SK-N-SH (cell line): ENCODE data around the gene MSMP. TPM values are rescaled to one million over a fixed set of nuclear protein-coding genes. Genes with fewer than 3 reads are reported as not detected.
A peak's percentile ranks its signal among the peaks of the same experiment; 100 is the strongest.

Source experiments
- CTCF ChIA-PET: fragments of 300-600, 350-600 bp; formaldehyde crosslinking; extraction: SDS; loops from one replicate; lab custom pipeline; 2021; lab: Yijun Ruan, JAX
- POLR2A ChIA-PET: fragments of 350-600 bp; sonication (Branson Sonifier 250); formaldehyde crosslinking; extraction: SDS; loops from one replicate; lab custom pipeline; 2020; ENCODE audit warnings: antibody characterized with exemption, inconsistent platforms; lab: Yijun Ruan, JAX
- DNase-seq: peaks from one replicate; pipeline ENCODE4 v3.0.0; 2012
- H2AFZ ChIP-seq: fragments of 200-600 bp; sonication (generic); 2 replicates; pipeline ENCODE4 v1.8.1; 2016; ENCODE audit warnings: antibody characterized with exemption, mild to moderate bottlenecking, low read depth
- H3F3A ChIP-seq: fragments of 200-600 bp; sonication (generic); replicated peaks from 2 replicates; pipeline ENCODE3; 2016; ENCODE audit warnings: antibody characterized with exemption, mild to moderate bottlenecking; ENCODE audit not compliant: insufficient read depth
- H3K27ac ChIP-seq, 2 experiments: fragments of 200-500 bp in 1 of 2; fragments of 200-600 bp in 1 of 2; sonication (Bioruptor generic) in 1 of 2; sonication (generic), shearing (Covaris generic) in 1 of 2; 2 replicates each; pipeline versions ENCODE4 v1.5.1 to v1.6.1; 2014 to 2016; ENCODE audit warnings: low read depth in 2 of 2, inconsistent platforms in 1 of 2, low read length in 1 of 2, mild to moderate bottlenecking in 1 of 2, mixed read lengths in 1 of 2
- H3K27me3 ChIP-seq: fragments of 200-600 bp; sonication (generic), shearing (Covaris generic); 2 replicates; pipeline ENCODE4 v1.6.1; 2016; ENCODE audit warnings: mixed run types; ENCODE audit not compliant: insufficient read depth
- H3K36me3 ChIP-seq, 2 experiments: fragments of 200-500 bp in 1 of 2; fragments of 200-600 bp in 1 of 2; sonication (Bioruptor generic) in 1 of 2; sonication (generic) in 1 of 2; replicated peaks in 1 of 2; 2 replicates each; pipeline versions ENCODE3 to v1.5.1; 2014 to 2016; ENCODE audit warnings: low read length in 1 of 2, mild to moderate bottlenecking in 1 of 2; ENCODE audit not compliant: insufficient read depth in 2 of 2, control insufficient read depth in 1 of 2
- H3K4me1 ChIP-seq, 2 experiments: fragments of 200-500 bp in 1 of 2; fragments of 200-600 bp in 1 of 2; sonication (Bioruptor generic) in 1 of 2; sonication (generic), shearing (Covaris generic) in 1 of 2; 2 replicates each; pipeline versions ENCODE4 v1.5.1 to v1.6.1; 2014 to 2016; ENCODE audit warnings: low read depth in 1 of 2, low read length in 1 of 2, mixed run types in 1 of 2; ENCODE audit not compliant: insufficient read depth in 2 of 2, control insufficient read depth in 1 of 2
- H3K4me2 ChIP-seq: fragments of 200-600 bp; sonication (generic), shearing (Covaris generic); 2 replicates; pipeline ENCODE4 v1.6.1; 2017; ENCODE audit warnings: mixed run types
- H3K4me3 ChIP-seq, 2 experiments: fragments of 200-500 bp in 1 of 2; fragments of 200-600 bp in 1 of 2; sonication (Bioruptor generic) in 1 of 2; sonication (generic), shearing (Covaris generic) in 1 of 2; 2 replicates each; pipeline versions ENCODE4 v1.5.1 to v1.8.1; 2014 to 2016; ENCODE audit warnings: low read depth in 2 of 2, inconsistent platforms in 1 of 2, low read length in 1 of 2, mild to moderate bottlenecking in 1 of 2, mixed read lengths in 1 of 2, moderate library complexity in 1 of 2
- H3K79me2 ChIP-seq: fragments of 200-600 bp; sonication (generic); 2 replicates; pipeline ENCODE4 v1.8.1; 2017; ENCODE audit warnings: mild to moderate bottlenecking; ENCODE audit not compliant: insufficient read depth
- H3K9ac ChIP-seq: fragments of 200-600 bp; sonication (generic); 2 replicates; pipeline ENCODE4 v1.6.1; 2017; ENCODE audit warnings: mixed run types
- H3K9me2 ChIP-seq: fragments of 200-600 bp; sonication (generic); 2 replicates; pipeline ENCODE4 v1.6.1; 2017; ENCODE audit warnings: mixed run types
- H3K9me3 ChIP-seq: fragments of 200-600 bp; sonication (generic); 2 replicates; pipeline ENCODE4 v1.6.1; 2017; ENCODE audit warnings: mixed run types, mild to moderate bottlenecking, moderate library complexity
- H4K20me1 ChIP-seq: fragments of 200-600 bp; sonication (generic); 2 replicates; pipeline ENCODE4 v1.6.1; 2017; ENCODE audit warnings: mild to moderate bottlenecking, mixed run types; ENCODE audit not compliant: insufficient read depth
- ELF1 ChIP-seq: IDR thresholded peaks from 2 replicates; pipeline ENCODE4 v1.4.0; 2012
- EP300 ChIP-seq, 2 experiments: IDR thresholded peaks; 2 replicates each; pipeline versions ENCODE4 v1.4.0 to v1.6.1; 2012; ENCODE audit warnings: borderline replicate concordance in 1 of 2, low read depth in 1 of 2, low read length in 1 of 2
- FOSL2 ChIP-seq: IDR thresholded peaks from 2 replicates; pipeline ENCODE4 v1.4.0; 2012; ENCODE audit warnings: low read depth, mild to moderate bottlenecking, moderate library complexity, borderline replicate concordance
- GATA2 ChIP-seq: sonication (generic); formaldehyde crosslinking; IDR thresholded peaks from 2 replicates; pipeline ENCODE4 v1.5.0; 2020; ENCODE audit warnings: mild to moderate bottlenecking, missing genetic modification reagents
- IRF3 ChIP-seq: fragments of 150-350 bp; IDR thresholded peaks from 2 replicates; pipeline ENCODE4 v1.6.1; 2016; ENCODE audit warnings: mild to moderate bottlenecking, low read depth, low read length
- MEF2A ChIP-seq: IDR thresholded peaks from 2 replicates; pipeline ENCODE4 v1.4.0; 2012; ENCODE audit warnings: low read depth, borderline replicate concordance
- NFIC ChIP-seq: IDR thresholded peaks from 2 replicates; pipeline ENCODE4 v1.4.0; 2012; ENCODE audit warnings: borderline replicate concordance
- SIN3A ChIP-seq: IDR thresholded peaks from 2 replicates; pipeline ENCODE4 v1.6.1; 2012; ENCODE audit warnings: low read depth, mild to moderate bottlenecking, low read length, moderate library complexity, borderline replicate concordance
- TAF1 ChIP-seq: IDR thresholded peaks from 2 replicates; pipeline ENCODE4 v1.6.1; 2012; ENCODE audit warnings: low read depth, mild to moderate bottlenecking, low read length, moderate library complexity, borderline replicate concordance
- WGBS: methylation state at CpG from one replicate; pipeline ENCODE4 v1.1.6; 2017; ENCODE audit warnings: low lambda C conversion rate; 5-methylcytosine and 5-hydroxymethylcytosine counted together
- polyA plus RNA-seq, 3 experiments: library from polyadenylated mRNA; depleted of rRNA; stranded (reverse); fragments of >200 nt; gene quantifications; 2 replicates each; pipeline ENCODE4 v1.2.3, GENCODE V29; 2012

Gene MSMP
- polyA plus RNA-seq, 1 of the 3 experiments (the other 2 are of a cell fraction), result 1.2 TPM

GRCh38 chr9:35746583-35746982 is 7.5 kb downstream of the MSMP start:
- H3F3A ChIP-seq, result peaks cover 7% of the 10 kb centered on the region
- TF ChIP-seq ELF1 (no peak), TAF1 (no peak), SIN3A (no peak), NFIC (no peak), FOSL2 (no peak)
- TF ChIP-seq, all 33 proteins: peak for 0
- Histone ChIP-seq H3K4me2 (peak overlapping the region; percentile 82), H3K27me3 (no peaks in the 10 kb centered on the region), H3K9ac (peak overlapping the region; percentile 90; the same call in 1 of the 2 replicates), H3K79me2 (peaks cover 89% of the 10 kb centered on the region), H3K4me1 (peaks cover 12 to 33% of the 10 kb centered on the region in 2 experiments; a peak in 2 of 4 replicates), H2AFZ (no peak overlapping the region), H3K4me3 (peak overlapping the region; percentile 97 to 98), H4K20me1 (peaks cover 31% of the 10 kb centered on the region), H3K36me3 (peaks cover 37 to 45% of the 10 kb centered on the region in 2 experiments), H3K27ac (peak overlapping the region in 1 of 2 experiments; percentile 44; a peak in 1 of 4 replicates), H3K9me3 (no peaks in the 10 kb centered on the region), H3K9me2 (no peaks in the 10 kb centered on the region)
- 61% methylated on average over 3 of the region's 3 CpGs for WGBS
- ChIA-PET CTCF (interaction anchor here (0.7 to 6.8 kb wide), 8 partner anchors 9 to 135 kb away, joined by 3 to 88 read pairs (median 10); no protein-coding TSS in a partner anchor), POLR2A (interaction anchor here (0.9 kb wide), 1 partner anchor 10 kb away, joined by 4 read pairs; no protein-coding TSS in a partner anchor)
- DNase-seq, result no peak

- POLR2A ChIA-PET, result no interaction called here
- Histone ChIP-seq H3K79me2 (peaks cover 91% of the 10 kb centered on the region), H3K4me1 (peaks cover 12 to 31% of the 10 kb centered on the region in 2 experiments; a peak in 2 of 4 replicates), H4K20me1 (peaks cover 31% of the 10 kb centered on the region), H3K9ac (no peak overlapping the region), H3F3A (peaks cover 7% of the 10 kb centered on the region), H3K9me2 (no peaks in the 10 kb centered on the region), H3K36me3 (peaks cover 37 to 40% of the 10 kb centered on the region in 2 experiments), H3K4me3 (peak overlapping the region; percentile 19 to 97; a peak in 2 of 4 replicates), H3K9me3 (no peaks in the 10 kb centered on the region), H3K4me2 (peak overlapping the region; percentile 82), H2AFZ (no peak overlapping the region), H3K27me3 (no peaks in the 10 kb centered on the region), H3K27ac (peak overlapping the region in 1 of 2 experiments; percentile 80; a peak in 1 of 4 replicates)
- CTCF ChIA-PET, result interaction anchor here (0.9 to 6.8 kb wide), 6 partner anchors 8 to 87 kb away, joined by 3 to 88 read pairs (median 7); partner anchors contain the start of gene CCDC107
- peak; percentile 68 for DNase-seq
- TF ChIP-seq GATA2 (CRISPR knock-in tag), result peak; percentile 37; the same call in 1 of the 2 replicates
- no peak for TF ChIP-seq MEF2A
- no peak for TF ChIP-seq IRF3
- peak in 1 of 2 experiments; percentile 34; a peak in 1 of 4 replicates for TF ChIP-seq EP300 (IDR thresholded peaks at IDR 0.05; ENCODE audit: borderline replicate concordance in 1 of 2, low read depth in 1 of 2, low read length in 1 of 2)
- 32% methylated on average over 1 of the region's 1 CpG for WGBS
These were observed 8.5 kb downstream of the MSMP start for GRCh38 chr9:35745569-35745968.
